ENCODE measurements around the gene LRP4. TPM values are rescaled to one million over a fixed set of nuclear protein-coding genes. Genes with fewer than 3 reads are reported as not detected.

The LRP4 gene
- total and polyA plus RNA-seq, 2 of the 13 experiments (the other 11 are each of a cell fraction or from before 2014, with no cell fraction given): 4.7 to 13.3 TPM

- TF ChIP-seq ZBED4 (CRISPR knock-in tag; IDR thresholded peaks at IDR 0.05; ENCODE audit: borderline replicate concordance) (peak; percentile 99), LBX2 (CRISPR knock-in tag; IDR thresholded peaks at IDR 0.05; ENCODE audit: borderline replicate concordance) (no peak), ZNF501 (CRISPR knock-in tag; IDR thresholded peaks at IDR 0.05) (peak; percentile 85), GMEB2 (CRISPR knock-in tag; IDR thresholded peaks at IDR 0.05; ENCODE audit: low read depth) (peak; percentile 71), FOXO1 (CRISPR knock-in tag; IDR thresholded peaks at IDR 0.05) (no peak), HMGA1 (CRISPR knock-in tag; conservative IDR thresholded peaks at IDR 0.05) (no peak), TEAD2 (CRISPR knock-in tag; IDR thresholded peaks at IDR 0.05) (no peak), SRSF4 (IDR thresholded peaks at IDR 0.05; ENCODE audit: low read depth, low read length, poor library complexity, severe bottlenecking) (no peak), ZSCAN29 (CRISPR knock-in tag; conservative IDR thresholded peaks at IDR 0.05) (no peak; the same call in 1 of the 2 replicates), ZFP41 (CRISPR knock-in tag; IDR thresholded peaks at IDR 0.05; ENCODE audit: borderline replicate concordance) (0 out of 2 replicates have a peak, but pooled peaks have one; percentile 52)
- TF ChIP-seq, protein P1, sequence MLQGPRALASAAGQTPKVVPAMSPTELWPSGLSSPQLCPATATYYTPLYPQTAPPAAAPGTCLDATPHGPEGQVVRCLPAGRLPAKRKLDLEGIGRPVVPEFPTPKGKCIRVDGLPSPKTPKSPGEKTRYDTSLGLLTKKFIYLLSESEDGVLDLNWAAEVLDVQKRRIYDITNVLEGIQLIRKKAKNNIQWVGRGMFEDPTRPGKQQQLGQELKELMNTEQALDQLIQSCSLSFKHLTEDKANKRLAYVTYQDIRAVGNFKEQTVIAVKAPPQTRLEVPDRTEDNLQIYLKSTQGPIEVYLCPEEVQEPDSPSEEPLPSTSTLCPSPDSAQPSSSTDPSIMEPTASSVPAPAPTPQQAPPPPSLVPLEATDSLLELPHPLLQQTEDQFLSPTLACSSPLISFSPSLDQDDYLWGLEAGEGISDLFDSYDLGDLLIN (CRISPR knock-in tag; IDR thresholded peaks at IDR 0.05; ENCODE audit: borderline replicate concordance): no peak
- TF ChIP-seq, protein P2, sequence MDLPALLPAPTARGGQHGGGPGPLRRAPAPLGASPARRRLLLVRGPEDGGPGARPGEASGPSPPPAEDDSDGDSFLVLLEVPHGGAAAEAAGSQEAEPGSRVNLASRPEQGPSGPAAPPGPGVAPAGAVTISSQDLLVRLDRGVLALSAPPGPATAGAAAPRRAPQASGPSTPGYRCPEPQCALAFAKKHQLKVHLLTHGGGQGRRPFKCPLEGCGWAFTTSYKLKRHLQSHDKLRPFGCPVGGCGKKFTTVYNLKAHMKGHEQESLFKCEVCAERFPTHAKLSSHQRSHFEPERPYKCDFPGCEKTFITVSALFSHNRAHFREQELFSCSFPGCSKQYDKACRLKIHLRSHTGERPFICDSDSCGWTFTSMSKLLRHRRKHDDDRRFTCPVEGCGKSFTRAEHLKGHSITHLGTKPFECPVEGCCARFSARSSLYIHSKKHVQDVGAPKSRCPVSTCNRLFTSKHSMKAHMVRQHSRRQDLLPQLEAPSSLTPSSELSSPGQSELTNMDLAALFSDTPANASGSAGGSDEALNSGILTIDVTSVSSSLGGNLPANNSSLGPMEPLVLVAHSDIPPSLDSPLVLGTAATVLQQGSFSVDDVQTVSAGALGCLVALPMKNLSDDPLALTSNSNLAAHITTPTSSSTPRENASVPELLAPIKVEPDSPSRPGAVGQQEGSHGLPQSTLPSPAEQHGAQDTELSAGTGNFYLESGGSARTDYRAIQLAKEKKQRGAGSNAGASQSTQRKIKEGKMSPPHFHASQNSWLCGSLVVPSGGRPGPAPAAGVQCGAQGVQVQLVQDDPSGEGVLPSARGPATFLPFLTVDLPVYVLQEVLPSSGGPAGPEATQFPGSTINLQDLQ (CRISPR knock-in tag; IDR thresholded peaks at IDR 0.05): no peak
- TF ChIP-seq, protein P3, sequence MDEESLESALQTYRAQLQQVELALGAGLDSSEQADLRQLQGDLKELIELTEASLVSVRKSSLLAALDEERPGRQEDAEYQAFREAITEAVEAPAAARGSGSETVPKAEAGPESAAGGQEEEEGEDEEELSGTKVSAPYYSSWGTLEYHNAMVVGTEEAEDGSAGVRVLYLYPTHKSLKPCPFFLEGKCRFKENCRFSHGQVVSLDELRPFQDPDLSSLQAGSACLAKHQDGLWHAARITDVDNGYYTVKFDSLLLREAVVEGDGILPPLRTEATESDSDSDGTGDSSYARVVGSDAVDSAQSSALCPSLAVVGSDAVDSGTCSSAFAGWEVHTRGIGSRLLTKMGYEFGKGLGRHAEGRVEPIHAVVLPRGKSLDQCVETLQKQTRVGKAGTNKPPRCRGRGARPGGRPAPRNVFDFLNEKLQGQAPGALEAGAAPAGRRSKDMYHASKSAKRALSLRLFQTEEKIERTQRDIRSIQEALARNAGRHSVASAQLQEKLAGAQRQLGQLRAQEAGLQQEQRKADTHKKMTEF (CRISPR knock-in tag; IDR thresholded peaks at IDR 0.05): peak; percentile 69; the same call in 1 of the 2 replicates
- TF ChIP-seq, protein P4, sequence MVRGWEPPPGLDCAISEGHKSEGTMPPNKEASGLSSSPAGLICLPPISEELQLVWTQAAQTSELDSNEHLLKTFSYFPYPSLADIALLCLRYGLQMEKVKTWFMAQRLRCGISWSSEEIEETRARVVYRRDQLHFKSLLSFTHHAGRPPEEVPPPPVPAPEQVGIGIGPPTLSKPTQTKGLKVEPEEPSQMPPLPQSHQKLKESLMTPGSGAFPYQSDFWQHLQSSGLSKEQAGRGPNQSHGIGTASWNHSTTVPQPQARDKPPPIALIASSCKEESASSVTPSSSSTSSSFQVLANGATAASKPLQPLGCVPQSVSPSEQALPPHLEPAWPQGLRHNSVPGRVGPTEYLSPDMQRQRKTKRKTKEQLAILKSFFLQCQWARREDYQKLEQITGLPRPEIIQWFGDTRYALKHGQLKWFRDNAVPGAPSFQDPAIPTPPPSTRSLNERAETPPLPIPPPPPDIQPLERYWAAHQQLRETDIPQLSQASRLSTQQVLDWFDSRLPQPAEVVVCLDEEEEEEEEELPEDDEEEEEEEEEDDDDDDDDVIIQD (CRISPR knock-in tag; IDR thresholded peaks at IDR 0.05; ENCODE audit: low read depth): peak; percentile 38; the same call in 1 of the 2 replicates
Observed at GRCh38 chr11:46845740-46846509, 72.4 kb downstream of the LRP4 start, which contains the start of gene CKAP5 (continued).

Data from HepG2 (cell line).